Measurements from ENCODE around the gene MEIS1.

The MEIS1 gene

GRCh38 chr2:66431846-66432587 lies 2.9 kb upstream of the MEIS1 start:
- no peak for DNase-seq (ENCODE audit: low read depth)

DNA sequence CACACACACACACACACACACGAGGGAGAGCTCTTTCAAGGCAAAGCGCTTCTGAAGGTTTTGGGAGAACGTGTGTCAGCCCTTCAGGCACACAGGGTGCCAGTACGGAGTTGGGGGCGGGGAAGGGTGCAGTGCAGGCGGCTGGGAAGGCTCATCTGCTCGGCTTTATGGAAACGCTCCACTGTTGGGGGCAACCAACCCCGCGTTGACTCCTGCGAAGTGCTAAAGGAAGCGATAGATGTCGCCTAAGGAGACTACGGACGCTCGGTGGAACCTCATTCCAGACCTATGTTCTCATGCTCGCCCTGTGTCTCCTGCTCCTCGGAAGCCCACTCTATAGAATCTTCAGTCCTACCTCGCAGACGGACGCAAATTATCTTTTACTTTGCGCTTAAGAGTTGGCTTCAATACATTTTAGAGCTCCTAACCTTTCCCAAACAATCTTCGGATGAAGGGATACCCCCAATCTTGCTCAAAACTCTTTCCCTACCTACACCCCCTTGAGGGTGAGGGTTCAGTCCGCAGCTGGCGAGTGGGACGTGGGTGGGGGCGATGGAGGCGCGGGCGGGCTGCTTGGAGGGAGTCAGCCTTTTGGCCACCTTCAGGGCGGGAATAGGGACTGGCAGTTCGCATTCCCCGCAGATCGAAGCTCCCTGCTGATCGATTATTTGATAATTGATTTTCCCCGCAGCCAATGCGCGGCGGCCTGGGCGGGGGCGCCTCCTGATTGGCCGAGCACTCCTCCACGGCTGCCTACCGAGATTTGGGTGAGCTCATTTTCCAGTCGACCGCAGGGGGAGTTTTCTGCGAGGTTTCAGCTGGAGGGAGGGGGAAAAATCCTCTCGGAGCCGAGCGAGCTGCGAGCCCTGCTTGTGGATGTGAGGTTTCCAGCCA lies 1.9 kb upstream of the MEIS1 start:
- peak; percentile 70 for DNase-seq (ENCODE audit: low read depth)

GRCh38 chr2:66433695-66433944 lies 1.3 kb upstream of the MEIS1 start:
- no peak for DNase-seq (ENCODE audit: low read depth)

GRCh38 chr2:66433945-66434678 lies 813 bp upstream of the MEIS1 start:
- peak; percentile 21 for DNase-seq (ENCODE audit: low read depth)

GRCh38 chr2:66435549-66435875 lies 587 bp downstream of the MEIS1 start:
- no peak for DNase-seq (ENCODE audit: low read depth)

DNA sequence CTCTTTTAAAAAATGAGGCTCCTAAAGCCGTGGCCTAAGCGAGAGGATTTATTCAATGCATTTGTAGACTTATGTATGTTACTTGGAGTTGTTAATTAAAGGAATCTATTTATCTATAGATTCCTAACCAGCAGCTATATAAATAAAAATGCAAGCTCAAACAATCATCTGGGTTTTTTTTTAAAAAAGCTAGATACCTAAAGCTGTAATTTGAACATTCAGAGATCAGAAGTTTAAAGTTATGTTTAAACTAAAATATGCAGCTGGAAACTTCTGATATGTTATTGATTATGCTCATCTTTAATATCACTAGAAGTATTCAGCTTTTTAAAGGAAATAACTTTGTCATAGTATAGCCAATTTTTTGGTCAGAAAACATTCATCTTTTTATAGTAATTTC lies 1.0 kb downstream of the MEIS1 start:
- no peak for DNase-seq (ENCODE audit: low read depth)

- DNase-seq (ENCODE audit: low read depth) = no peak
These were observed 1.7 kb downstream of the MEIS1 start for GRCh38 chr2:66436581-66437001.

- DNase-seq (ENCODE audit: low read depth) = no peak
These were observed 2.3 kb downstream of the MEIS1 start for GRCh38 chr2:66437109-66437690.

DNA sequence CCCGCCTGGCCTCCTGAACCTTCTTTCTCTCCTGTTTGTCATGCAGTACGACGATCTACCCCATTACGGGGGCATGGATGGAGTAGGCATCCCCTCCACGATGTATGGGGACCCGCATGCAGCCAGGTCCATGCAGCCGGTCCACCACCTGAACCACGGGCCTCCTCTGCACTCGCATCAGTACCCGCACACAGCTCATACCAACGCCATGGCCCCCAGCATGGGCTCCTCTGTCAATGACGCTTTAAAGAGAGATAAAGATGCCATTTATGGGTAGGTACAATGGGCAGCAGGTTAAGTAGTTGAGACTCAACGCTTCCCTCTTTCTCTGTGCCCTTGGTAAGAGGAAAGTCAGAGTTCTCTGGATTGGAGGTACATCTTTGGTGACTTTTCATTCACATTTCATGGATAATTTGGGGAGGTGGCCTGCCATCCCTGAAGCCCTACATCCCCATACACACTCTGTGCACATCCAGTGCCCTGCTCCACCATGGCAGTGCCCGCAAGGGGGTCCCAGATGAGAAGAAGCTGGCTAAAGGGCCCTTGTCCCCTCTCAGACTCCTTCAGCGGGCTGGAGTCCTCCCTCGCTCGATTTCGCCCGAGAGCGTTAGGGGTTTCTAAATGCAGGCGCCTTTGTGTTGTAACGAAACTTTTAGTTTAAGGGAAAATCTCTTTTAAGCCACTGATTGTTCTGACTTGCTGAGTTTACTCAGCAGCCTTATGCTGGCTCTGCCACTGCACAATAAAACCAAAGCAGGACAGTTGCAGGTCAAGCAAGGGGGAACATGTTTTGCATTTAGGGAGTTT lies 3.0 kb downstream of the MEIS1 start:
- DNase-seq (ENCODE audit: low read depth) = no peak

- DNase-seq (ENCODE audit: low read depth) = no peak
These were observed 3.5 kb downstream of the MEIS1 start for GRCh38 chr2:66438498-66438833.

DNA sequence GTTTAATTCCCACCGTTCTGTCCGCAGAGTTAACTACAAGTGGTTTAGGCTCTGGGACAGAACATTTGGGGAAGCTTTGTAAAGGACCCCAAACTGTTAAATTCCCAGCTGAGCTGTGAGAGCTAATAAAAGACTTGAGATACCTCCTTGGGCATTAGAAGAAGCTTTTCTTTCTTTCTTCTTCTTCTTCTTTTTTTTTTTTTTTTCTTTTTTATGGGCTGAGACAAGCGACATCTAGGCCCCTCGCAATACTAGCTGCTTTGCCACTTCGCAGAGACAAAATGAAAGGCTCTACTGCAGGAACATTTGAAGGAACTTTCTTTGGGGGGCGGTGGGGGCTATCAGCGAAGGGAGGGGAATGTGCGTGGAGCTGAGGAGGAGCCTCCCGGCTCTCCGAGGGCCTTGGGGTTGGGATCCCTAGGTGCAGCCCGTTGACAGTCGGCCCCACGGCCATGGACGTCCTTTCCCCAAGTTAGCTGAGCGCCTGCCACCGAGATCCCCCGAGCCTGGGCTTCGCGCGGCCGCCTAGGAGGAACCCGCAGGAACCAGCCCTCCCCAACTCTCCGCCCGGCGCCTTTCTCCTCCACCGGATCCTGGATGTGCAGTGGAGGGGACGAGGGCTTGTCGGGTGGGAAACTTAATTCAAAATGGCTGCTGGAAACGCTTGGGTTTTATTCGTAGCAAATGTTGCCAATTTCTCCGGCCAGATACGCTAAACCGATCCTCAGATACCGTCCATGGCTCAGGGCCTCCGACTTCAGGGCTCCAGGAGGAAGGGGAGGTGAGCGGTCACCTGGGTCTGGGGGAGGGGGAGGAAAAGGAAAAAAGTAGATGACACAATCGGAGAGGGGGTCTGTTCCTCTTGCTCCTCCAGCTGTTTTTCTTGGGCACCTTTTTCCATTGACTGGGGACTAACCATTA lies 4.2 kb downstream of the MEIS1 start:
- DNase-seq (ENCODE audit: low read depth) = no peak

- DNase-seq (ENCODE audit: low read depth) = no peak
These were observed 5.1 kb downstream of the MEIS1 start for GRCh38 chr2:66439812-66440542.

- no peak for DNase-seq (ENCODE audit: low read depth)
These were observed 6.0 kb downstream of the MEIS1 start for GRCh38 chr2:66440708-66441497.

GRCh38 chr2:66441581-66442320 lies 6.8 kb downstream of the MEIS1 start:
- no peak for DNase-seq (ENCODE audit: low read depth)

DNA sequence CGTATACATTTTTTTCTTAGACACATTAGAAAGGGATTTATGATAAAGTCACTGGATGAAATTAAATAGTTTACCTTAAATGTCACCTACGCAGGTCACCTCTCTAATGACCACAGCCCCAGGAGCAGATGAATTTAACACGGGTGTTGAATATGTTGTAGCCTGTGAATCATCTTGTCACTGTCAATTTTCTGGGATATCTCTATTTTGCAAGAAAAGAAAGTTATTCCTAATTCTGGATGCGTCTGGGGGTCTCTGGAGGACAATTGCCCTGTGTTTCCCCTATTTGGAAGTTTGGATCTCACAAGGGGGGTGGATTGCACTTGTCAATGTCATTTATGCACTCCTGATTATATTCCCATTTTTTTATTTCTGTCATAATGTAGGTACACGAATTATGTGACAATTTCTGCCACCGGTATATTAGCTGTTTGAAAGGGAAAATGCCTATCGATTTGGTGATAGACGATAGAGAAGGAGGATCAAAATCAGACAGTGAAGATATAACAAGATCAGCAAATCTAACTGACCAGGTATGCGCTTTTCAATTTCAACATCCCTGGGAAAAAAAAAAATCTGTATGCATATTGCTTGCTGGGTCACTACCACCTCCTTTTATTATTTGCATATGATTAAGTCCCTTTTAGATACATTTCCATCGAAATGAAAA lies 7.7 kb downstream of the MEIS1 start:
- DNase-seq (ENCODE audit: low read depth) = no peak

DNA sequence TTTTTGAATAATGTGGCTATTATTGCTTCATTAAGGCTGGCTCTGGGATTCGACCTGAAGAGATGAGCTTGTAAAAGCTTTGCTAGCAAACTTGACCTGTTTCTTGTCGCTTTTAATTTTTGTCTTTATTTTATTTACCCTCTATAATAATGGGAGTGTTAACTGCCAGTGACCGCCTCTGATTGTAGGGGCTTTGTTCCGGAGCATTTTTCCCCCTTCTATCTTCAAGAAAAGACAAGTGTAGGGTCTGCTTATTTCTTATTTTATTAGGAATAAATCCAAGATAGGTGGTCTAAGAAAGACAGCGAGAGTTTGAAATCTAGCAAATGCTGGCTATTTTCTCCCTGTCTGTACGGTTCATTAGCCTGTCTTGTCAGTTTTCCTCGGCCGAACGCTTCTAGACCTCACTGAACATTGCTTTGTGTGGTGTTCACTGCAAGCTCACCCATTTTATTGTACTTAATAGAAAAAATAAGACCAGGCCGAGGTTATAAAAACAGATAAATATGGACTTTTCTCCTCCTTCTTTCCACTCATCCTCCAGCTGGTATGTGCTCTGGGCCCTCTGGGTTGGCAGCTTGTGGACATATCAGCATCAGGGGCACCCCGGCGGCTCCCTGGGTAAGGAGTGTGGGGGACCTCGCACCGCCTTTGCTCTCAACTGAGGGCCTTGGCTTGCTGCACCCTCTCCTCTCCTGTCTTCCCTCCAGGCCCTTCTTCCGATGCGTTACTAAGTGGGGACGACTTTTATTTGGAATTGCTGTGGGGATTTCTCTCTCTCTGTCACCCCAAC lies 8.5 kb downstream of the MEIS1 start:
- DNase-seq (ENCODE audit: low read depth) = no peak
